ENCODE measurements around the gene BEGAIN. TPM values are rescaled to one million over a fixed set of nuclear protein-coding genes. Genes with fewer than 3 reads are reported as not detected.

The BEGAIN gene
- total and polyA plus RNA-seq, 10 donors, result 1.8 to 10.0 (median 5.6) TPM

GRCh38 chr14:100556140-100556475 lies 31.1 kb downstream of the BEGAIN start:
- H3K27me3 ChIP-seq (replicated peaks in 1 of 7), result no peaks in the 10 kb centered on the region
- H3K9me3 ChIP-seq, result no peaks in the 10 kb centered on the region
- DNase-seq, result no peak
- no peaks in the 10 kb centered on the region for H3K36me3 ChIP-seq
- no peak overlapping the region for H3K27ac ChIP-seq
- TF ChIP-seq POLR2A (IDR thresholded peaks at IDR 0.05) (no peak), CTCF (IDR thresholded peaks at IDR 0.05 in 8 of 11, conservative IDR thresholded peaks at IDR 0.05 in 3 of 11) (no peak), POLR2AphosphoS5 (IDR thresholded peaks at IDR 0.05) (no peak)
- WGBS, 5 donors, result 78 to 95% (median 88%) methylated on average over 5 to 12 of the region's 12 CpGs
- H3K4me1 ChIP-seq, result peaks cover 0 to 41% (median 9%) of the 10 kb centered on the region in 6 donors
- no peak overlapping the region for H3K4me3 ChIP-seq
- intact Hi-C loops (cut with DNase I; ENCODE audit: low total_unique reads), result no loop called here

GRCh38 chr14:100555436-100556139 lies 31.6 kb downstream of the BEGAIN start:
- intact Hi-C loops (cut with DNase I; ENCODE audit: low total_unique reads), result no loop called here
- Histone ChIP-seq H3K36me3 (no peaks in the 10 kb centered on the region), H3K9me3 (no peaks in the 10 kb centered on the region), H3K4me1 (peaks cover 0 to 41% (median 9%) of the 10 kb centered on the region in 6 donors), H3K27me3 (replicated peaks in 1 of 7) (no peaks in the 10 kb centered on the region), H3K4me3 (no peak overlapping the region), H3K27ac (no peak overlapping the region)
- DNase-seq, result no peak
- TF ChIP-seq CTCF (IDR thresholded peaks at IDR 0.05 in 8 of 11, conservative IDR thresholded peaks at IDR 0.05 in 3 of 11) (no peak), POLR2A (IDR thresholded peaks at IDR 0.05) (no peak), POLR2AphosphoS5 (IDR thresholded peaks at IDR 0.05) (no peak)
- 83 to 87% (median 85%) methylated on average over 11 to 24 of the region's 24 CpGs for WGBS, 5 donors

- H3K27ac ChIP-seq, result peak overlapping the region in 1 of 8 donors; percentile 14
- no peak for DNase-seq
- intact Hi-C loops (cut with DNase I; ENCODE audit: low total_unique reads), result no loop called here
Measured at GRCh38 chr14:100554696-100555320, 32.4 kb downstream of the BEGAIN start.

More at GRCh38 chr14:100554696-100555320, 32.4 kb downstream of the BEGAIN start:
- 89 to 94% (median 92%) methylated on average over 13 to 17 of the region's 17 CpGs for WGBS, 5 donors
- peaks cover 0 to 41% (median 9%) of the 10 kb centered on the region in 6 donors for H3K4me1 ChIP-seq
- H3K36me3 ChIP-seq, result no peaks in the 10 kb centered on the region
- TF ChIP-seq POLR2A (IDR thresholded peaks at IDR 0.05) (no peak), POLR2AphosphoS5 (IDR thresholded peaks at IDR 0.05) (no peak), CTCF (IDR thresholded peaks at IDR 0.05 in 8 of 11, conservative IDR thresholded peaks at IDR 0.05 in 3 of 11) (no peak)
- H3K9me3 ChIP-seq, result no peaks in the 10 kb centered on the region
- H3K4me3 ChIP-seq, result no peak overlapping the region
- H3K27me3 ChIP-seq (replicated peaks in 1 of 7), result peaks cover 0 to 6% (median 0%) of the 10 kb centered on the region in 7 donors

Data from spleen (tissue), 11 donors.